ENCODE data around the gene GAS7. TPM values are rescaled to one million over a fixed set of nuclear protein-coding genes. Genes with fewer than 3 reads are reported as not detected.

GAS7 gene
- total RNA-seq, 1 experiment from 2014 or later, result 4.1 TPM

GRCh38 chr17:9968881-9969280, 229.5 kb downstream of the GAS7 start (continued):
- no peak for TF ChIP-seq CEBPB (IDR thresholded peaks at IDR 0.05; ENCODE audit: low read depth)
- no peak for TF ChIP-seq ZNF274 (IDR thresholded peaks at IDR 0.05; ENCODE audit: low read depth, low read length)
- TF ChIP-seq ATF3 (IDR thresholded peaks at IDR 0.05), result no peak
- no peak for TF ChIP-seq CBX3 (IDR thresholded peaks at IDR 0.05; ENCODE audit: low read depth)

GRCh38 chr17:9968008-9968407, 230.4 kb downstream of the GAS7 start:
- Histone ChIP-seq H3K4me2 (ENCODE audit: low read length) (no peak overlapping the region), H3K9me3 (ENCODE audit: control insufficient read depth in 1 of 2, insufficient read depth in 1 of 2, low read depth in 1 of 2, low read length in 2 of 2) (no peaks in the 10 kb centered on the region), H3K4me3 (replicated peaks in 1 of 2; ENCODE audit: low read depth in 1 of 2, low read length in 2 of 2) (no peak overlapping the region), H2AFZ (ENCODE audit: low read depth, low read length, poor library complexity, severe bottlenecking) (no peak overlapping the region), H3K4me1 (ENCODE audit: control insufficient read depth in 1 of 2, insufficient read depth in 2 of 2, low read length in 2 of 2) (peaks cover 8 to 9% of the 10 kb centered on the region in 2 experiments), H3K79me2 (ENCODE audit: insufficient read depth, low read length) (no peaks in the 10 kb centered on the region), H4K20me1 (ENCODE audit: insufficient read depth) (no peaks in the 10 kb centered on the region), H3K27me3 (ENCODE audit: insufficient read depth, low read length) (no peaks in the 10 kb centered on the region), H3K9me2 (ENCODE audit: insufficient read depth) (no peaks in the 10 kb centered on the region), H3K36me3 (ENCODE audit: control insufficient read depth in 1 of 2, insufficient read depth in 2 of 2, low read length in 2 of 2) (no peaks in the 10 kb centered on the region), H3K9ac (ENCODE audit: low read length) (no peak overlapping the region), H3K27ac (ENCODE audit: low read depth, low read length) (no peak overlapping the region)
- RAD21 ChIA-PET (ENCODE audit: low non-redundant PET in 1 of 2, low total read pairs in 2 of 2, uncharacterized antibody in 2 of 2, unreplicated experiment in 2 of 2), result no interaction called here
- POLR2A ChIA-PET, result interaction anchor here (0.7 kb wide), 1 partner anchor 8 kb away, joined by 3 read pairs; no protein-coding TSS in a partner anchor
- ATAC-seq, result no peak
- TF ChIP-seq ZNF274 (IDR thresholded peaks at IDR 0.05; ENCODE audit: low read depth, low read length) (no peak), POLR2A (IDR thresholded peaks at IDR 0.05; ENCODE audit: borderline replicate concordance, extremely low read depth, insufficient read depth, insufficient read length) (no peak), JUND (IDR thresholded peaks at IDR 0.05) (no peak), CEBPB (IDR thresholded peaks at IDR 0.05; ENCODE audit: low read depth) (no peak), ATF3 (IDR thresholded peaks at IDR 0.05) (no peak), ELF1 (IDR thresholded peaks at IDR 0.05; ENCODE audit: borderline replicate concordance, low read depth) (no peak), POLR2AphosphoS5 (IDR thresholded peaks at IDR 0.05; ENCODE audit: low read depth, low read length) (no peak), CBX3 (IDR thresholded peaks at IDR 0.05; ENCODE audit: low read depth) (no peak), MAX (IDR thresholded peaks at IDR 0.05) (no peak), ZBTB33 (IDR thresholded peaks at IDR 0.05; ENCODE audit: extremely low read depth, insufficient replicate concordance, low read length) (no peak)
- no TSS peak for BruUV-seq (replicated peaks)
- CTCF ChIA-PET, result interaction anchor here (1.0 to 1.1 kb wide), 2 partner anchors 19 to 647 kb away, joined by 3 to 5 read pairs; no protein-coding TSS in a partner anchor
- intact Hi-C loops (cut with micrococcal nuclease), result loop anchor here (5.0 to 10.0 kb wide), 3 partner anchors 324 to 649 kb away; no protein-coding TSS in a partner anchor
- no peak for DNase-seq (ENCODE audit: low read depth, low spot score)

All from HCT116 (cell line).